Endothelial cell (in vitro differentiated cells): ENCODE measurements around the gene AUTS2. TPM values are rescaled to one million over a fixed set of nuclear protein-coding genes. Genes with fewer than 3 reads are reported as not detected.

ENCODE experiments used
- DNase-seq: peaks from one replicate; pipeline ENCODE4 v3.0.0; 2021; ENCODE audit warnings: low spot score
- H3K27ac Mint-ChIP-seq: one replicate; pipeline ENCODE4 v1.8.0; 2021; ENCODE audit warnings: mixed read lengths, inconsistent platforms; ENCODE audit not compliant: unreplicated experiment
- H3K27me3 Mint-ChIP-seq: one replicate; pipeline ENCODE4 v1.8.0; 2021; ENCODE audit warnings: mild to moderate bottlenecking, moderate library complexity, mixed read lengths, inconsistent platforms; ENCODE audit not compliant: unreplicated experiment
- H3K36me3 Mint-ChIP-seq: one replicate; pipeline ENCODE4 v1.8.0; 2021; ENCODE audit warnings: mild to moderate bottlenecking, low read depth, mixed read lengths, inconsistent platforms; ENCODE audit not compliant: unreplicated experiment
- H3K4me1 Mint-ChIP-seq: one replicate; pipeline ENCODE4 v1.8.0; 2021; ENCODE audit warnings: mild to moderate bottlenecking, mixed read lengths, inconsistent platforms; ENCODE audit not compliant: unreplicated experiment
- H3K4me3 Mint-ChIP-seq: one replicate; pipeline ENCODE4 v1.8.0; 2021; ENCODE audit warnings: mild to moderate bottlenecking, mixed read lengths, inconsistent platforms; ENCODE audit not compliant: unreplicated experiment
- H3K9me3 Mint-ChIP-seq: one replicate; pipeline ENCODE4 v1.8.0; 2021; ENCODE audit warnings: mixed read lengths, inconsistent platforms; ENCODE audit not compliant: unreplicated experiment
- CTCF ChIP-seq: fragments of 200-600 bp; sonication (generic); IDR thresholded peaks from one replicate; pipeline ENCODE4 v1.5.0; 2021; ENCODE audit warnings: antibody characterized with exemption; ENCODE audit not compliant: unreplicated experiment
- total RNA-seq: library from RNA; stranded (reverse); fragmentation: NEBNext Ultra II Directional; extraction: Animal tissue kit (Norgen Biotek cat#: 25700); gene quantifications from one replicate; pipeline ENCODE4 v1.2.1, GENCODE V29; 2021; ENCODE audit not compliant: unreplicated experiment

AUTS2 gene
- total RNA-seq, 1 donor from 2014 or later = 103 TPM

- Mint-ChIP-seq H3K36me3 (no peaks in the 10 kb centered on the region), H3K27ac (no peak overlapping the region), H3K27me3 (no peaks in the 10 kb centered on the region), H3K4me1 (peaks cover under 1% of the 10 kb centered on the region), H3K4me3 (no peak overlapping the region), H3K9me3 (no peaks in the 10 kb centered on the region)
- DNase-seq = no peak
- no peak for TF ChIP-seq CTCF
Observed at GRCh38 chr7:69996121-69996520, 397.8 kb downstream of the AUTS2 start.

GRCh38 chr7:70000737-70001348, 402.6 kb downstream of the AUTS2 start:
- Mint-ChIP-seq H3K9me3 (no peaks in the 10 kb centered on the region), H3K27me3 (no peaks in the 10 kb centered on the region), H3K27ac (no peak overlapping the region), H3K4me1 (peaks cover 7% of the 10 kb centered on the region), H3K4me3 (no peak overlapping the region), H3K36me3 (no peaks in the 10 kb centered on the region)
- DNase-seq = no peak
- TF ChIP-seq CTCF = no peak

- no peak for TF ChIP-seq CTCF
- H3K36me3 Mint-ChIP-seq = no peaks in the 10 kb centered on the region
- no peak overlapping the region for H3K4me3 Mint-ChIP-seq
- peaks cover 18% of the 10 kb centered on the region for H3K4me1 Mint-ChIP-seq
- no peak for DNase-seq
- H3K9me3 Mint-ChIP-seq = no peaks in the 10 kb centered on the region
- H3K27me3 Mint-ChIP-seq = peaks cover 1% of the 10 kb centered on the region
- H3K27ac Mint-ChIP-seq = no peak overlapping the region
Observed at GRCh38 chr7:70005480-70005879, 407.2 kb downstream of the AUTS2 start.

- Mint-ChIP-seq H3K4me3 (no peak overlapping the region), H3K4me1 (peaks cover 18% of the 10 kb centered on the region), H3K9me3 (no peaks in the 10 kb centered on the region), H3K27ac (no peak overlapping the region), H3K36me3 (no peaks in the 10 kb centered on the region), H3K27me3 (peaks cover 1% of the 10 kb centered on the region)
- no peak for DNase-seq
- no peak for TF ChIP-seq CTCF
Observed at GRCh38 chr7:70005891-70006260, 407.6 kb downstream of the AUTS2 start.

- H3K9me3 Mint-ChIP-seq = no peaks in the 10 kb centered on the region
- no peak overlapping the region for H3K4me3 Mint-ChIP-seq
- H3K27ac Mint-ChIP-seq = peak overlapping the region; percentile 30
- no peaks in the 10 kb centered on the region for H3K36me3 Mint-ChIP-seq
- H3K27me3 Mint-ChIP-seq = peaks cover 1% of the 10 kb centered on the region
- no peak for TF ChIP-seq CTCF
- DNase-seq = no peak
- H3K4me1 Mint-ChIP-seq = peaks cover 18% of the 10 kb centered on the region
Observed at GRCh38 chr7:70006261-70006920, 408.1 kb downstream of the AUTS2 start.
